NOMO-1 treated with dmso at 0.1 percent for 144 hours (cell line): ENCODE data around the gene DLL1.

Source experiments
- DNase-seq: peaks from one replicate; lab custom pipeline; 2025; ENCODE audit not compliant: unreplicated experiment; lab: John Stamatoyannopoulos, UW

DLL1 gene

GRCh38 chr6:170234419-170234818, 56.5 kb downstream of the DLL1 start:
- no peak for DNase-seq

GRCh38 chr6:170233286-170234205, 57.3 kb downstream of the DLL1 start:
- no peak for DNase-seq
